OCI-LY7 (cell line): ENCODE results near the gene EXOC4. TPM values are rescaled to one million over a fixed set of nuclear protein-coding genes. Genes with fewer than 3 reads are reported as not detected.

Source experiments
- BruUV-seq: library from RNA; stranded (reverse); fragments of 400-500 nt; replicated peaks from 2 replicates; lab custom pipeline; 2021; lab: Mats Ljungman, UMichigan
- CTCF ChIA-PET: fragments of 300-600 bp; sonication (Branson Sonifier 250); formaldehyde crosslinking; loops from one replicate; lab custom pipeline; 2022; ENCODE audit warnings: antibody characterized with exemption; ENCODE audit not compliant: unreplicated experiment; lab: Charles Lee
- POLR2A ChIA-PET: fragments of 300-600 bp; sonication (Branson Sonifier 250); formaldehyde crosslinking; loops from one replicate; lab custom pipeline; 2022; ENCODE audit warnings: antibody characterized with exemption; lab: Charles Lee
- DNase-seq: peaks from one replicate; pipeline ENCODE4 v3.0.0-alpha.2; 2015; ENCODE audit warnings: low spot score
- H2AFZ ChIP-seq: fragments of 200-600 bp; sonication (generic), shearing (Covaris generic); 2 replicates; pipeline ENCODE4 v1.6.1; 2014; ENCODE audit warnings: mild to moderate bottlenecking, antibody characterized with exemption, low read length, moderate library complexity
- H3K27ac ChIP-seq: fragments of 200-600 bp; sonication (generic); 2 replicates; pipeline ENCODE4 v1.5.1; 2014; ENCODE audit warnings: mixed run types, low read depth, mild to moderate bottlenecking, moderate library complexity, low read length, inconsistent platforms; ENCODE audit not compliant: poor library complexity, severe bottlenecking
- H3K36me3 ChIP-seq: fragments of 200-600 bp; sonication (generic); 2 replicates; pipeline ENCODE4 v1.6.1; 2014; ENCODE audit warnings: mild to moderate bottlenecking, antibody characterized with exemption, low read length, moderate library complexity, mixed read lengths; ENCODE audit not compliant: insufficient read depth
- H3K4me1 ChIP-seq: fragments of 200-600 bp; sonication (generic); 2 replicates; pipeline ENCODE4 v1.5.1; 2014; ENCODE audit warnings: mild to moderate bottlenecking, low read length; ENCODE audit not compliant: insufficient read depth, poor library complexity, severe bottlenecking
- H3K4me2 ChIP-seq: fragments of 200-600 bp; sonication (generic); 2 replicates; pipeline ENCODE4 v1.6.1; 2014; ENCODE audit warnings: mild to moderate bottlenecking, low read length
- H3K4me3 ChIP-seq: fragments of 200-600 bp; sonication (generic); 2 replicates; pipeline ENCODE4 v1.5.1; 2014; ENCODE audit warnings: mild to moderate bottlenecking, low read depth, low read length; ENCODE audit not compliant: poor library complexity, severe bottlenecking
- H3K79me2 ChIP-seq: fragments of 200-600 bp; sonication (generic); 2 replicates; pipeline ENCODE4 v1.6.1; 2016; ENCODE audit warnings: low read depth, mild to moderate bottlenecking, low read length, moderate library complexity, mixed read lengths; ENCODE audit not compliant: insufficient read depth
- H3K9me2 ChIP-seq: fragments of 200-600 bp; sonication (generic); 2 replicates; pipeline ENCODE4 v1.6.1; 2016; ENCODE audit warnings: mild to moderate bottlenecking, low read length, mixed read lengths; ENCODE audit not compliant: insufficient read depth
- H3K9me3 ChIP-seq: fragments of 200-600 bp; sonication (generic); 2 replicates; pipeline ENCODE4 v1.6.1; 2014; ENCODE audit warnings: mild to moderate bottlenecking, mixed run types, low read length, mixed read lengths
- H4K20me1 ChIP-seq: fragments of 200-600 bp; sonication (generic); 2 replicates; pipeline ENCODE4 v1.6.1; 2014; ENCODE audit warnings: mild to moderate bottlenecking, antibody characterized with exemption, low read length, moderate library complexity, mixed read lengths; ENCODE audit not compliant: insufficient read depth
- EZH2phosphoT487 ChIP-seq: fragments of 200-600 bp; sonication (generic); IDR thresholded peaks from 2 replicates; pipeline ENCODE4 v1.6.1; 2018; ENCODE audit warnings: low read depth, borderline replicate concordance, mild to moderate bottlenecking, mixed run types, antibody characterized with exemption, low read length, moderate library complexity, mixed read lengths
- intact Hi-C: fragments of 100-400 bp; cut with micrococcal nuclease; formaldehyde crosslinking; loops from one replicate; pipeline ENCODE4 v1.10.0; 2022; ENCODE audit not compliant: unreplicated experiment
- total RNA-seq, 2 experiments: library from RNA; depleted of rRNA in 1 of 2; stranded (reverse); fragments of >200 nt in 1 of 2; shearing (Covaris generic) in 1 of 2; gene quantifications; 2 replicates each; pipeline ENCODE4 v1.2.3, GENCODE V29; 2014 to 2022
- TF ChIP-seq, protein P1 (sequence below): fragments of 200-600 bp; sonication (generic); conservative IDR thresholded peaks from 2 replicates; pipeline ENCODE4 v1.5.1; 2014; ENCODE audit warnings: mild to moderate bottlenecking, antibody characterized with exemption, low read length, moderate library complexity, mixed read lengths

EXOC4 gene
- total RNA-seq, 2 experiments from 2014 or later = 75.1 to 93.2 TPM

DNA sequence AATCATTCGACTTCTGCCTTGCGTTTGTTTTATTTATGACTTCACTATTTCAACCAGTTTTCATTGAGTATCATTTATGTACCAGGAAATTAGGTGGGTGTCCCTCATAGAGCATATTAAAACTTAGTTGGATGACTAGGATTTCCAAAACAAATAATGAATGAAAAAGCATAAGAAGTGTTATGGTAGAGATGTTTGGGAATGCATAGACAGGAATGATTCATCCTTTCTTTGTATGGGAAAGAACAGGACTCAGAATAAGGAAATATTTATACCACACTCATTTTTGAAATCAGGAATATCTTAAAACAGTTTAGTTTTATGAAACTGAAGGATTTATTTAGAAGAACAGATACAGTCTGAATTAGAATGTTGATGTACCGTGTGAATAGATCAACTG, 315.7 kb downstream of the EXOC4 start:
- no peak for TF ChIP-seq EZH2phosphoT487
- TF ChIP-seq, protein P1, sequence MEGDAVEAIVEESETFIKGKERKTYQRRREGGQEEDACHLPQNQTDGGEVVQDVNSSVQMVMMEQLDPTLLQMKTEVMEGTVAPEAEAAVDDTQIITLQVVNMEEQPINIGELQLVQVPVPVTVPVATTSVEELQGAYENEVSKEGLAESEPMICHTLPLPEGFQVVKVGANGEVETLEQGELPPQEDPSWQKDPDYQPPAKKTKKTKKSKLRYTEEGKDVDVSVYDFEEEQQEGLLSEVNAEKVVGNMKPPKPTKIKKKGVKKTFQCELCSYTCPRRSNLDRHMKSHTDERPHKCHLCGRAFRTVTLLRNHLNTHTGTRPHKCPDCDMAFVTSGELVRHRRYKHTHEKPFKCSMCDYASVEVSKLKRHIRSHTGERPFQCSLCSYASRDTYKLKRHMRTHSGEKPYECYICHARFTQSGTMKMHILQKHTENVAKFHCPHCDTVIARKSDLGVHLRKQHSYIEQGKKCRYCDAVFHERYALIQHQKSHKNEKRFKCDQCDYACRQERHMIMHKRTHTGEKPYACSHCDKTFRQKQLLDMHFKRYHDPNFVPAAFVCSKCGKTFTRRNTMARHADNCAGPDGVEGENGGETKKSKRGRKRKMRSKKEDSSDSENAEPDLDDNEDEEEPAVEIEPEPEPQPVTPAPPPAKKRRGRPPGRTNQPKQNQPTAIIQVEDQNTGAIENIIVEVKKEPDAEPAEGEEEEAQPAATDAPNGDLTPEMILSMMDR = no peak
- POLR2A ChIA-PET = no interaction called here
- no peak overlapping the region for H3K4me2 ChIP-seq
- intact Hi-C loops = no loop called here
- no peaks in the 10 kb centered on the region for H3K79me2 ChIP-seq
- no peaks in the 10 kb centered on the region for H4K20me1 ChIP-seq
- CTCF ChIA-PET = no interaction called here
- BruUV-seq = no TSS peak
- H3K9me2 ChIP-seq = no peaks in the 10 kb centered on the region
- no peak overlapping the region for H3K27ac ChIP-seq
- H3K36me3 ChIP-seq = no peaks in the 10 kb centered on the region
- no peak overlapping the region for H2AFZ ChIP-seq
- H3K4me3 ChIP-seq = no peak overlapping the region
- no peaks in the 10 kb centered on the region for H3K9me3 ChIP-seq
- no peak for DNase-seq
- no peaks in the 10 kb centered on the region for H3K4me1 ChIP-seq

DNA sequence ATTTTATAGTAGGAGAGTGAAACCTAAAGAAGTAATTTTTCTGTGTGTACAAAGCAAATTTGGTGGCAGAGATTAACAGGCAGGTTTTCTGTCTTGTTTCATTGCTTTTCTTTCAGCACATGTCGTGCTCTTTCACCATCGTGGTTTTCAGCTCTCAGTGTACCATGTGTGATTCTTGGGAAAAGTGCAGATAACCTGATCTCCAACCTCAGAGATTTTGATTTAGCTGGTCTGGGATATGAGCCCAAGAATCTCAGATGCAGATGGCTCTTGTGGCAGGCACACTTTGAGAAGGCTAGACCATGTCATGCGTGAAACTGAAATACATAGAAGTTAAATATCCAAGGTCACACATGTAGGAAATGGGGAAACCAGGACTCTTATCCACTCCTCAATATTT, 317.4 kb downstream of the EXOC4 start:
- intact Hi-C loops = no loop called here
- no peak for TF ChIP-seq EZH2phosphoT487
- TF ChIP-seq, protein P1 = no peak
- H3K9me2 ChIP-seq = no peaks in the 10 kb centered on the region

DNA sequence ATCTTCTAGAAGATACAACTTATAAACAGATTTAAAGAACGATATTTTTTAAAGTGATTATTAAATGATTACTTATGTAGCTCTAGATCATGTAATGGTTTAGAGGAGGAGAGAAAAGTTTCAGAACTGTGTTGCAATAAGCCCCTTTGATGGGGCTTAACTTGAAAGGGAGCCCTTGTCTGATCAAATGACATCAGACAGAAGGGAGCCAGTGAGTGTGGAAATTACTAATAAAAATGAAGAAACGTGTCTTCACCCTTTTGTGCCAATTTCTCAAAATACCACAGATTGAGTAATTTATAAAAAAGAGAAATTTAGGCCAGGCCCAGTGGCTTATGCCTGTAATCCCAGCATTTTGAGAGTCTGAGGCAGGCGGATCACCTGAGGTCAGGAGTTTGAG, 318.2 kb downstream of the EXOC4 start:
- H3K4me1 ChIP-seq = no peaks in the 10 kb centered on the region
- intact Hi-C loops = no loop called here
- no peaks in the 10 kb centered on the region for H3K9me3 ChIP-seq
- no peak overlapping the region for H3K27ac ChIP-seq
- no TSS peak for BruUV-seq
- no peak overlapping the region for H2AFZ ChIP-seq
- no peaks in the 10 kb centered on the region for H4K20me1 ChIP-seq
- CTCF ChIA-PET = no interaction called here
- H3K4me3 ChIP-seq = no peak overlapping the region
- DNase-seq = no peak
- H3K36me3 ChIP-seq = no peaks in the 10 kb centered on the region
- TF ChIP-seq, protein P1 = no peak
- no peak for TF ChIP-seq EZH2phosphoT487
- no peaks in the 10 kb centered on the region for H3K9me2 ChIP-seq
- POLR2A ChIA-PET = no interaction called here
- no peaks in the 10 kb centered on the region for H3K79me2 ChIP-seq
- no peak overlapping the region for H3K4me2 ChIP-seq

More for the DNA sequence above, 317.4 kb downstream of the EXOC4 start:
- no peak overlapping the region for H3K4me3 ChIP-seq
- DNase-seq = no peak
- H3K79me2 ChIP-seq = no peaks in the 10 kb centered on the region
- no peak overlapping the region for H3K27ac ChIP-seq
- no peaks in the 10 kb centered on the region for H4K20me1 ChIP-seq
- no TSS peak for BruUV-seq
- no peaks in the 10 kb centered on the region for H3K4me1 ChIP-seq
- no peaks in the 10 kb centered on the region for H3K36me3 ChIP-seq
- CTCF ChIA-PET = no interaction called here
- POLR2A ChIA-PET = no interaction called here
- H2AFZ ChIP-seq = no peak overlapping the region
- H3K4me2 ChIP-seq = no peak overlapping the region
- no peaks in the 10 kb centered on the region for H3K9me3 ChIP-seq
